WTC11 (cell line): ENCODE results near the gene RHBDL2. TPM values are rescaled to one million over a fixed set of nuclear protein-coding genes. Genes with fewer than 3 reads are reported as not detected.

Experiments
- ATAC-seq: fragments of 200-7000 bp; cut with Tn5 transposase; 2 replicates; pipeline ENCODE4 v1.10.0; 2021; ENCODE audit warnings: mild to moderate bottlenecking, moderate library complexity
- CTCF ChIA-PET: fragments of 300-600 bp; sonication (Branson Sonifier 250); formaldehyde crosslinking; loops from one replicate; lab custom pipeline; 2021; ENCODE audit warnings: antibody characterized with exemption; lab: Charles Lee
- POLR2A ChIA-PET: fragments of 350-600 bp; sonication (Branson Sonifier 250); formaldehyde crosslinking; loops from one replicate; lab custom pipeline; 2021; ENCODE audit warnings: antibody characterized with exemption; lab: Charles Lee
- DNase-seq: peaks from one replicate; pipeline ENCODE4 v3.0.0; 2021; ENCODE audit warnings: low spot score
- H3K27ac Mint-ChIP-seq: 2 replicates; pipeline ENCODE4 v1.8.0; 2021; ENCODE audit warnings: mixed read lengths
- H3K27me3 Mint-ChIP-seq: 2 replicates; pipeline ENCODE4 v1.8.0; 2021; ENCODE audit warnings: low read depth, mild to moderate bottlenecking, moderate library complexity, mixed read lengths
- H3K36me3 Mint-ChIP-seq: 2 replicates; pipeline ENCODE4 v1.8.0; 2021; ENCODE audit warnings: mixed read lengths
- H3K4me1 Mint-ChIP-seq: 2 replicates; pipeline ENCODE4 v1.8.0; 2022; ENCODE audit warnings: mixed read lengths
- H3K4me3 Mint-ChIP-seq: 2 replicates; pipeline ENCODE4 v1.8.0; 2021; ENCODE audit warnings: mild to moderate bottlenecking, moderate library complexity, mixed read lengths
- H3K9me3 Mint-ChIP-seq: 2 replicates; pipeline ENCODE4 v1.8.0; 2021; ENCODE audit warnings: mixed read lengths
- ATF2 ChIP-seq: sonication (generic); formaldehyde crosslinking; IDR thresholded peaks from 2 replicates; pipeline ENCODE4 v1.8.1; 2022; ENCODE audit warnings: low read depth, missing genetic modification reagents, borderline replicate concordance
- FOXK1 ChIP-seq: sonication (generic); formaldehyde crosslinking; IDR thresholded peaks from 2 replicates; pipeline ENCODE4 v1.8.0; 2022; ENCODE audit warnings: mild to moderate bottlenecking, moderate library complexity, missing genetic modification reagents
- GABPB1 ChIP-seq: sonication (generic); formaldehyde crosslinking; IDR thresholded peaks from 2 replicates; pipeline ENCODE4 v1.8.1; 2023; ENCODE audit warnings: mild to moderate bottlenecking, missing genetic modification reagents
- IRF1 ChIP-seq: sonication (generic); formaldehyde crosslinking; IDR thresholded peaks from 2 replicates; pipeline ENCODE4 v1.8.0; 2023; ENCODE audit warnings: missing genetic modification reagents
- JUN ChIP-seq: sonication (generic); formaldehyde crosslinking; IDR thresholded peaks from 2 replicates; pipeline ENCODE4 v1.8.0; 2023; ENCODE audit warnings: mild to moderate bottlenecking, missing genetic modification reagents
- MAX ChIP-seq: sonication (generic); formaldehyde crosslinking; IDR thresholded peaks from 2 replicates; pipeline ENCODE4 v1.8.0; 2022; ENCODE audit warnings: mild to moderate bottlenecking, missing genetic modification reagents
- NFYB ChIP-seq: sonication (generic); formaldehyde crosslinking; conservative IDR thresholded peaks from 2 replicates; pipeline ENCODE4 v1.8.0; 2022; ENCODE audit warnings: low read depth, missing genetic modification reagents
- NR1H2 ChIP-seq: sonication (generic); formaldehyde crosslinking; IDR thresholded peaks from 2 replicates; pipeline ENCODE4 v1.9.0; 2021; ENCODE audit warnings: mild to moderate bottlenecking, moderate library complexity, missing genetic modification reagents
- RELA ChIP-seq: sonication (generic); formaldehyde crosslinking; IDR thresholded peaks from 2 replicates; pipeline ENCODE4 v1.8.1; 2022; ENCODE audit warnings: missing genetic modification reagents, mild to moderate bottlenecking, borderline replicate concordance
- RORB ChIP-seq: fragments of 250-450 bp; sonication (Bioruptor Pico); IDR thresholded peaks from 2 replicates; pipeline ENCODE4 v1.9.0; 2021; ENCODE audit warnings: mild to moderate bottlenecking
- SOX15 ChIP-seq: fragments of 250-450 bp; sonication (Bioruptor Pico); IDR thresholded peaks from 2 replicates; pipeline ENCODE4 v1.9.0; 2021; ENCODE audit warnings: mild to moderate bottlenecking
- SP1 ChIP-seq: sonication (generic); formaldehyde crosslinking; conservative IDR thresholded peaks from 2 replicates; pipeline ENCODE4 v1.8.1; 2022; ENCODE audit warnings: missing genetic modification reagents
- ZBTB21 ChIP-seq: sonication (generic); formaldehyde crosslinking; IDR thresholded peaks from 2 replicates; pipeline ENCODE4 v1.8.1; 2023; ENCODE audit warnings: mild to moderate bottlenecking, missing genetic modification reagents, borderline replicate concordance
- ZNF138 ChIP-seq: sonication (generic); formaldehyde crosslinking; conservative IDR thresholded peaks from 2 replicates; pipeline ENCODE4 v1.8.1; 2022; ENCODE audit warnings: mild to moderate bottlenecking, moderate library complexity, missing genetic modification reagents
- ZNF232 ChIP-seq: sonication (generic); formaldehyde crosslinking; IDR thresholded peaks from 2 replicates; pipeline ENCODE4 v1.8.0; 2022; ENCODE audit warnings: mild to moderate bottlenecking, missing genetic modification reagents
- total RNA-seq: library from RNA; stranded (reverse); gene quantifications from 3 replicates; pipeline ENCODE4 v1.2.3, GENCODE V29; 2021
- TF ChIP-seq, protein P1 (sequence below): sonication (generic); formaldehyde crosslinking; IDR thresholded peaks from 2 replicates; pipeline ENCODE4 v1.8.0; 2022; ENCODE audit warnings: missing genetic modification reagents
- TF ChIP-seq, protein P2 (sequence below): sonication (generic); formaldehyde crosslinking; conservative IDR thresholded peaks from 2 replicates; pipeline ENCODE4 v1.8.1; 2023; ENCODE audit warnings: mild to moderate bottlenecking, low read depth, missing genetic modification reagents, moderate library complexity
- TF ChIP-seq, protein P3 (sequence below): sonication (generic); formaldehyde crosslinking; IDR thresholded peaks from 2 replicates; pipeline ENCODE4 v1.8.1; 2023; ENCODE audit warnings: mild to moderate bottlenecking, missing genetic modification reagents

The RHBDL2 gene
- total RNA-seq, 1 experiment from 2014 or later: 0.26 TPM

GRCh38 chr1:38929054-38929453 lies 12.6 kb downstream of the RHBDL2 start:
- ChIA-PET POLR2A (no interaction called here), CTCF (interaction anchor here (1.2 to 1.4 kb wide), 2 partner anchors 35 to 163 kb away, joined by 3 read pairs; no protein-coding TSS in a partner anchor)
- Mint-ChIP-seq H3K4me3 (no peak overlapping the region), H3K4me1 (peaks cover 5% of the 10 kb centered on the region), H3K36me3 (no peaks in the 10 kb centered on the region), H3K27me3 (no peaks in the 10 kb centered on the region), H3K27ac (peak overlapping the region; percentile 93), H3K9me3 (no peaks in the 10 kb centered on the region)
- no peak for DNase-seq
- TF ChIP-seq RELA (CRISPR knock-in tag) (no peak), ATF2 (CRISPR knock-in tag) (no peak), SP1 (CRISPR knock-in tag) (no peak), GABPB1 (CRISPR knock-in tag) (no peak), SOX15 (CRISPR knock-in tag) (no peak), NFYB (CRISPR knock-in tag) (no peak), ZNF138 (CRISPR knock-in tag) (no peak), NR1H2 (no peak), RORB (CRISPR knock-in tag) (no peak), IRF1 (CRISPR knock-in tag) (no peak), MAX (no peak), FOXK1 (CRISPR knock-in tag) (no peak), ZNF232 (no peak), JUN (no peak), ZBTB21 (CRISPR knock-in tag) (no peak)
- TF ChIP-seq, protein P1, sequence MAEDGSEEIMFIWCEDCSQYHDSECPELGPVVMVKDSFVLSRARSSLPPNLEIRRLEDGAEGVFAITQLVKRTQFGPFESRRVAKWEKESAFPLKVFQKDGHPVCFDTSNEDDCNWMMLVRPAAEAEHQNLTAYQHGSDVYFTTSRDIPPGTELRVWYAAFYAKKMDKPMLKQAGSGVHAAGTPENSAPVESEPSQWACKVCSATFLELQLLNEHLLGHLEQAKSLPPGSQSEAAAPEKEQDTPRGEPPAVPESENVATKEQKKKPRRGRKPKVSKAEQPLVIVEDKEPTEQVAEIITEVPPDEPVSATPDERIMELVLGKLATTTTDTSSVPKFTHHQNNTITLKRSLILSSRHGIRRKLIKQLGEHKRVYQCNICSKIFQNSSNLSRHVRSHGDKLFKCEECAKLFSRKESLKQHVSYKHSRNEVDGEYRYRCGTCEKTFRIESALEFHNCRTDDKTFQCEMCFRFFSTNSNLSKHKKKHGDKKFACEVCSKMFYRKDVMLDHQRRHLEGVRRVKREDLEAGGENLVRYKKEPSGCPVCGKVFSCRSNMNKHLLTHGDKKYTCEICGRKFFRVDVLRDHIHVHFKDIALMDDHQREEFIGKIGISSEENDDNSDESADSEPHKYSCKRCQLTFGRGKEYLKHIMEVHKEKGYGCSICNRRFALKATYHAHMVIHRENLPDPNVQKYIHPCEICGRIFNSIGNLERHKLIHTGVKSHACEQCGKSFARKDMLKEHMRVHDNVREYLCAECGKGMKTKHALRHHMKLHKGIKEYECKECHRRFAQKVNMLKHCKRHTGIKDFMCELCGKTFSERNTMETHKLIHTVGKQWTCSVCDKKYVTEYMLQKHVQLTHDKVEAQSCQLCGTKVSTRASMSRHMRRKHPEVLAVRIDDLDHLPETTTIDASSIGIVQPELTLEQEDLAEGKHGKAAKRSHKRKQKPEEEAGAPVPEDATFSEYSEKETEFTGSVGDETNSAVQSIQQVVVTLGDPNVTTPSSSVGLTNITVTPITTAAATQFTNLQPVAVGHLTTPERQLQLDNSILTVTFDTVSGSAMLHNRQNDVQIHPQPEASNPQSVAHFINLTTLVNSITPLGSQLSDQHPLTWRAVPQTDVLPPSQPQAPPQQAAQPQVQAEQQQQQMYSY: no peak
- TF ChIP-seq, protein P2, sequence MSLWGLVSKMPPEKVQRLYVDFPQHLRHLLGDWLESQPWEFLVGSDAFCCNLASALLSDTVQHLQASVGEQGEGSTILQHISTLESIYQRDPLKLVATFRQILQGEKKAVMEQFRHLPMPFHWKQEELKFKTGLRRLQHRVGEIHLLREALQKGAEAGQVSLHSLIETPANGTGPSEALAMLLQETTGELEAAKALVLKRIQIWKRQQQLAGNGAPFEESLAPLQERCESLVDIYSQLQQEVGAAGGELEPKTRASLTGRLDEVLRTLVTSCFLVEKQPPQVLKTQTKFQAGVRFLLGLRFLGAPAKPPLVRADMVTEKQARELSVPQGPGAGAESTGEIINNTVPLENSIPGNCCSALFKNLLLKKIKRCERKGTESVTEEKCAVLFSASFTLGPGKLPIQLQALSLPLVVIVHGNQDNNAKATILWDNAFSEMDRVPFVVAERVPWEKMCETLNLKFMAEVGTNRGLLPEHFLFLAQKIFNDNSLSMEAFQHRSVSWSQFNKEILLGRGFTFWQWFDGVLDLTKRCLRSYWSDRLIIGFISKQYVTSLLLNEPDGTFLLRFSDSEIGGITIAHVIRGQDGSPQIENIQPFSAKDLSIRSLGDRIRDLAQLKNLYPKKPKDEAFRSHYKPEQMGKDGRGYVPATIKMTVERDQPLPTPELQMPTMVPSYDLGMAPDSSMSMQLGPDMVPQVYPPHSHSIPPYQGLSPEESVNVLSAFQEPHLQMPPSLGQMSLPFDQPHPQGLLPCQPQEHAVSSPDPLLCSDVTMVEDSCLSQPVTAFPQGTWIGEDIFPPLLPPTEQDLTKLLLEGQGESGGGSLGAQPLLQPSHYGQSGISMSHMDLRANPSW (CRISPR knock-in tag): no peak
- TF ChIP-seq, protein P3, sequence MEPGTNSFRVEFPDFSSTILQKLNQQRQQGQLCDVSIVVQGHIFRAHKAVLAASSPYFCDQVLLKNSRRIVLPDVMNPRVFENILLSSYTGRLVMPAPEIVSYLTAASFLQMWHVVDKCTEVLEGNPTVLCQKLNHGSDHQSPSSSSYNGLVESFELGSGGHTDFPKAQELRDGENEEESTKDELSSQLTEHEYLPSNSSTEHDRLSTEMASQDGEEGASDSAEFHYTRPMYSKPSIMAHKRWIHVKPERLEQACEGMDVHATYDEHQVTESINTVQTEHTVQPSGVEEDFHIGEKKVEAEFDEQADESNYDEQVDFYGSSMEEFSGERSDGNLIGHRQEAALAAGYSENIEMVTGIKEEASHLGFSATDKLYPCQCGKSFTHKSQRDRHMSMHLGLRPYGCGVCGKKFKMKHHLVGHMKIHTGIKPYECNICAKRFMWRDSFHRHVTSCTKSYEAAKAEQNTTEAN (CRISPR knock-in tag): no peak
- no peak for ATAC-seq
